Endothelial cell of umbilical vein (primary cell): ENCODE results near the gene ABCC11. TPM values are rescaled to one million over a fixed set of nuclear protein-coding genes. Genes with fewer than 3 reads are reported as not detected.

Experiments used
- BruUV-seq: library from RNA; stranded (reverse); fragments of 400-500 nt; replicated peaks from 2 replicates; lab custom pipeline; 2021; lab: Mats Ljungman, UMichigan
- CTCF ChIA-PET: fragments of 300-600, 350-600 bp; sonication (Branson Sonifier 250); formaldehyde crosslinking; loops from one replicate; lab custom pipeline; 2021; ENCODE audit warnings: antibody characterized with exemption, inconsistent platforms; lab: Charles Lee
- POLR2A ChIA-PET: fragments of 300-600, 350-600 bp; sonication (Branson Sonifier 250); formaldehyde crosslinking; loops from one replicate; lab custom pipeline; 2021; ENCODE audit warnings: antibody characterized with exemption, inconsistent platforms; lab: Charles Lee
- DNase-seq: peaks from one replicate; pipeline ENCODE4 v3.0.0-alpha.2; 2011; ENCODE audit warnings: low read depth, low spot score
- FAIRE-seq: peaks from 2 replicates; lab custom pipeline; 2011; peaks lifted over from hg19 to GRCh38; lab: Jason Lieb, UNC
- H2AFZ ChIP-seq: 2 replicates; pipeline ENCODE4 v1.6.0; 2012; ENCODE audit warnings: low read depth, low read length, control low read depth, inconsistent platforms
- H3K27ac ChIP-seq: 2 replicates; pipeline ENCODE4 v1.5.1; 2011; ENCODE audit warnings: low read depth, mild to moderate bottlenecking, control low read depth, low read length, moderate library complexity; ENCODE audit not compliant: insufficient read depth
- H3K27me3 ChIP-seq, 2 experiments: 2 replicates each; pipeline versions ENCODE4 v1.6.0 to v1.6.1; 2011; ENCODE audit warnings: low read length in 2 of 2, mixed read lengths in 1 of 2; ENCODE audit not compliant: control insufficient read depth in 2 of 2, insufficient read depth in 2 of 2
- H3K36me3 ChIP-seq, 2 experiments: 2 replicates in 1 of 2; 3 replicates in 1 of 2; pipeline ENCODE4 v1.5.1; 2011; ENCODE audit warnings: low read length in 2 of 2, mild to moderate bottlenecking in 1 of 2, moderate library complexity in 1 of 2; ENCODE audit not compliant: control insufficient read depth in 2 of 2, insufficient read depth in 2 of 2; ENCODE audit errors: extremely low read depth in 1 of 2
- H3K4me1 ChIP-seq: 3 replicates; pipeline ENCODE4 v1.5.1; 2011; ENCODE audit warnings: mild to moderate bottlenecking, low read length; ENCODE audit not compliant: control insufficient read depth, insufficient read depth; ENCODE audit errors: extremely low read depth
- H3K4me2 ChIP-seq: 2 replicates; pipeline ENCODE4 v1.6.1; 2011; ENCODE audit warnings: low read length, control low read depth, mixed read lengths; ENCODE audit not compliant: insufficient read depth
- H3K4me3 ChIP-seq, 3 experiments: fragments of 200-600 bp in 1 of 3; sonication (generic), shearing (Covaris generic) in 1 of 3; replicated peaks in 1 of 3; 2 replicates each; pipeline ENCODE4 v1.5.1; 2011 to 2016; ENCODE audit warnings: control low read depth in 3 of 3, low read length in 3 of 3, mild to moderate bottlenecking in 2 of 3, inconsistent platforms in 1 of 3, low read depth in 1 of 3, moderate library complexity in 1 of 3; ENCODE audit not compliant: insufficient read depth in 1 of 3
- H3K79me2 ChIP-seq: 2 replicates; pipeline ENCODE4 v1.6.0; 2012; ENCODE audit warnings: low read length, inconsistent platforms; ENCODE audit not compliant: control insufficient read depth, insufficient read depth
- H3K9ac ChIP-seq: replicated peaks from 2 replicates; pipeline ENCODE3; 2011; ENCODE audit warnings: low read length, control low read depth; ENCODE audit not compliant: insufficient read depth; ENCODE audit errors: extremely low read depth
- H3K9me1 ChIP-seq: replicated peaks from 3 replicates; pipeline ENCODE4 v1.6.0; 2011; ENCODE audit warnings: mild to moderate bottlenecking, low read length; ENCODE audit not compliant: control insufficient read depth, insufficient read depth; ENCODE audit errors: extremely low read depth
- H3K9me3 ChIP-seq: replicated peaks from 2 replicates; pipeline ENCODE4 v1.5.1; 2012; ENCODE audit warnings: low read length, inconsistent platforms; ENCODE audit not compliant: control insufficient read depth, insufficient read depth
- H4K20me1 ChIP-seq: replicated peaks from 2 replicates; pipeline ENCODE3; 2011; ENCODE audit warnings: mild to moderate bottlenecking, low read length; ENCODE audit not compliant: control insufficient read depth, insufficient read depth; ENCODE audit errors: extremely low read depth
- CTCF ChIP-seq, 2 donors: IDR thresholded peaks; 1 replicate in 1 of 2; 2 replicates in 1 of 2; pipeline ENCODE4 v1.5.1; 2011; ENCODE audit warnings: low read length in 2 of 2, mild to moderate bottlenecking in 2 of 2, moderate library complexity in 2 of 2, control low read depth in 1 of 2, inconsistent platforms in 1 of 2, low read depth in 1 of 2; ENCODE audit not compliant: insufficient read depth in 1 of 2; ENCODE audit errors: extremely low read depth in 1 of 2
- EZH2 ChIP-seq: IDR thresholded peaks from 2 replicates; pipeline ENCODE4 v1.6.1; 2012; ENCODE audit warnings: borderline replicate concordance, low read depth, mild to moderate bottlenecking, moderate library complexity, low read length, inconsistent platforms; ENCODE audit not compliant: severe bottlenecking
- FOS ChIP-seq: IDR thresholded peaks from 2 replicates; pipeline ENCODE4 v1.6.1; 2011; ENCODE audit warnings: mild to moderate bottlenecking, low read length, moderate library complexity, borderline replicate concordance; ENCODE audit not compliant: insufficient read depth
- GATA2 ChIP-seq: IDR thresholded peaks from 2 replicates; pipeline ENCODE4 v1.7.0; 2011; ENCODE audit warnings: low read depth, mild to moderate bottlenecking, moderate library complexity, mixed read lengths, low read length; ENCODE audit not compliant: insufficient read length, insufficient read depth
- JUN ChIP-seq: IDR thresholded peaks from 2 replicates; pipeline ENCODE4 v1.6.1; 2011; ENCODE audit warnings: borderline replicate concordance, low read depth; ENCODE audit not compliant: insufficient read length, insufficient read depth
- MYC ChIP-seq: IDR thresholded peaks from one replicate; pipeline ENCODE4 v1.6.1; 2011; ENCODE audit warnings: mild to moderate bottlenecking, low read depth, low read length
- POLR2A ChIP-seq: IDR thresholded peaks from 2 replicates; pipeline ENCODE4 v1.6.1; 2012; ENCODE audit warnings: low read depth, mild to moderate bottlenecking, control low read depth, low read length
- POLR2AphosphoS5 ChIP-seq: IDR thresholded peaks from 2 replicates; pipeline ENCODE4 v1.6.1; 2012; ENCODE audit warnings: low read depth, mild to moderate bottlenecking, control low read depth, low read length, moderate library complexity; ENCODE audit not compliant: insufficient read depth
- dilution Hi-C: fragments of 300-500 bp; cut with MboI; formaldehyde crosslinking; loops from one replicate; pipeline ENCODE4 v1.15.0; 2019; ENCODE audit warnings: low sequenced_read_pairs; ENCODE audit not compliant: extremely low pct_ligation_motif_present
- intact Hi-C: fragments of 100-400 bp; cut with micrococcal nuclease; formaldehyde crosslinking; loops from one replicate; pipeline ENCODE4 v1.10.0; 2022
- polyA plus RNA-seq, 4 experiments: library from polyadenylated mRNA; depleted of rRNA in 3 of 4; stranded (reverse) in 3 of 4; unstranded in 1 of 4; fragments of >200 nt; gene quantifications; 2 replicates each; pipeline versions ENCODE4 v1.2.1 to v1.2.3, GENCODE V29; 2011 to 2012; ENCODE audit warnings: missing spikeins in 1 of 4
- total RNA-seq: library from RNA; stranded (reverse); gene quantifications from 2 replicates; pipeline ENCODE4 v1.2.3, GENCODE V29; 2021
- TF ChIP-seq, protein P1 (sequence below): IDR thresholded peaks from 2 replicates; pipeline ENCODE4 v1.6.1; 2011; ENCODE audit not compliant: insufficient read depth, insufficient read length

Gene ABCC11
- total and polyA plus RNA-seq, 2 donors (not counting 3 experiments of a cell fraction or from before 2014, with no cell fraction given), result 0.08 TPM; not detected in 1

DNA sequence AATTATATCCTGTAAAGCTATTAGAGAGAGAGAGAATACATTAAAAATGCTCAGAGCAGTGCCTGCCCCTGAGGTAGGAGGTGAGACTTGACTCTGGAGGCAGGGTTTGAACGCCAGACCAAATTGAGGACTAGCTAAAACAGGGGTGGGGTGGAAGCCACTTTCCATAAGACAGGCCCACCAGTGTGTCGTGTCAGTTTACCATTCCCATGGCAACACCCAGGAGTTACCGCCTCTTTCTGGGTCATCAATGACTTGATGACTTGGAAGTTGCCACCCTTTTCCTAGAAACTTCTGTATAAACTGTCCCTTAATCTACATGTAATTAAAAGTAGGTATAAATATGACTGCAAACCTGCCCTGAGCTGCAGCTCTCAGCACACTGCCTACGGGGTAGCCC, 59.6 kb downstream of the ABCC11 start:
- POLR2A ChIA-PET, result no interaction called here
- dilution Hi-C loops, result no loop called here
- H3K9me3 ChIP-seq, result no peaks in the 10 kb centered on the region

More for the DNA sequence above, 59.6 kb downstream of the ABCC11 start:
- CTCF ChIA-PET, result no interaction called here
- Histone ChIP-seq H2AFZ (no peak overlapping the region), H4K20me1 (no peaks in the 10 kb centered on the region), H3K27ac (no peak overlapping the region), H3K36me3 (no peaks in the 10 kb centered on the region), H3K79me2 (no peaks in the 10 kb centered on the region), H3K9ac (no peak overlapping the region), H3K4me2 (no peak overlapping the region), H3K9me1 (no peaks in the 10 kb centered on the region), H3K27me3 (peaks cover 0 to 4% of the 10 kb centered on the region in 2 experiments), H3K4me1 (no peaks in the 10 kb centered on the region), H3K4me3 (no peak overlapping the region)
- TF ChIP-seq POLR2AphosphoS5 (no peak), EZH2 (no peak), GATA2 (no peak), CTCF (IDR thresholded peaks at IDR 0.05; ENCODE audit: extremely low read depth in 1 of 2, insufficient read depth in 1 of 2, low read depth in 1 of 2, low read length in 2 of 2) (no peak), JUN (no peak), FOS (no peak), POLR2A (no peak), MYC (no peak)
- TF ChIP-seq, protein P1, sequence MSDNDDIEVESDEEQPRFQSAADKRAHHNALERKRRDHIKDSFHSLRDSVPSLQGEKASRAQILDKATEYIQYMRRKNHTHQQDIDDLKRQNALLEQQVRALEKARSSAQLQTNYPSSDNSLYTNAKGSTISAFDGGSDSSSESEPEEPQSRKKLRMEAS, result no peak
- BruUV-seq, result no TSS peak
- intact Hi-C loops, result no loop called here
- FAIRE-seq (no peak), DNase-seq (no peak)
